ENCODE measurements around the gene ITGB8. TPM values are rescaled to one million over a fixed set of nuclear protein-coding genes. Genes with fewer than 3 reads are reported as not detected.

ITGB8 gene
- total and polyA plus RNA-seq, 12 donors: 0.46 to 10.7 (median 2.5) TPM

GRCh38 chr7:20430664-20431063 lies 100.0 kb downstream of the ITGB8 start:
- 78 to 87% methylated on average over 3 of the region's 3 CpGs for WGBS, 2 donors
- DNase-seq: no peak
- Histone ChIP-seq H3K4me1 (peaks cover 0 to 11% (median 7%) of the 10 kb centered on the region in 9 donors), H3K27me3 (no peaks in the 10 kb centered on the region), H3K27ac (no peak overlapping the region), H3K36me3 (no peaks in the 10 kb centered on the region), H3K9me3 (peaks cover 0 to 9% (median 0%) of the 10 kb centered on the region in 11 donors), H3K4me3 (no peak overlapping the region)
- ATAC-seq: no peak
- intact Hi-C loops (cut with DNase I): no loop called here
- TF ChIP-seq CTCF (IDR thresholded peaks at IDR 0.05): no peak

GRCh38 chr7:20431146-20431545 lies 100.4 kb downstream of the ITGB8 start:
- Histone ChIP-seq H3K4me3 (no peak overlapping the region), H3K36me3 (no peaks in the 10 kb centered on the region), H3K27ac (no peak overlapping the region), H3K27me3 (no peaks in the 10 kb centered on the region), H3K9me3 (peaks cover 0 to 4% (median 0%) of the 10 kb centered on the region in 11 donors), H3K4me1 (peaks cover 0 to 15% (median 7%) of the 10 kb centered on the region in 9 donors)
- ATAC-seq (no peak), DNase-seq (no peak)
- 68 to 73% methylated on average over 2 of the region's 2 CpGs for WGBS, 2 donors
- intact Hi-C loops (cut with DNase I): no loop called here
- no peak for TF ChIP-seq CTCF (IDR thresholded peaks at IDR 0.05)

GRCh38 chr7:20432071-20432470 lies 101.4 kb downstream of the ITGB8 start:
- Histone ChIP-seq H3K27me3 (no peaks in the 10 kb centered on the region), H3K9me3 (no peaks in the 10 kb centered on the region), H3K27ac (no peak overlapping the region), H3K4me1 (peaks cover 0 to 15% (median 7%) of the 10 kb centered on the region in 9 donors), H3K36me3 (no peaks in the 10 kb centered on the region), H3K4me3 (no peak overlapping the region)
- intact Hi-C loops (cut with DNase I): no loop called here
- TF ChIP-seq CTCF (IDR thresholded peaks at IDR 0.05): no peak
- DNase-seq: no peak
- 73 to 80% methylated on average over 4 of the region's 4 CpGs for WGBS, 2 donors
- no peak for ATAC-seq

GRCh38 chr7:20435305-20435704 lies 104.6 kb downstream of the ITGB8 start:
- H3K4me3 ChIP-seq: no peak overlapping the region
- no peaks in the 10 kb centered on the region for H3K36me3 ChIP-seq
- DNase-seq: peak; percentile 20 to 49
- 27 to 35% methylated on average over 3 of the region's 3 CpGs for WGBS, 2 donors
- no peaks in the 10 kb centered on the region for H3K9me3 ChIP-seq
- no peak for TF ChIP-seq CTCF (IDR thresholded peaks at IDR 0.05)
- H3K27ac ChIP-seq: peak overlapping the region in 1 of 10 donors; percentile 35
- H3K27me3 ChIP-seq: no peaks in the 10 kb centered on the region
- peak; percentile 66 to 94 (median 75) for ATAC-seq
- intact Hi-C loops (cut with DNase I): no loop called here
- peaks cover 0 to 15% (median 9%) of the 10 kb centered on the region in 9 donors for H3K4me1 ChIP-seq
